HG02973 (cell line): ENCODE results near the gene RALGPS1.

Source experiments
- ATAC-seq: cut with Tn5 transposase; IDR thresholded peaks from one replicate; pipeline ENCODE4 v1.9.1; 2021; ENCODE audit warnings: moderate library complexity; ENCODE audit not compliant: unreplicated experiment

Gene RALGPS1

GRCh38 chr9:127199001-127199791 is 284.6 kb downstream of the RALGPS1 start:
- ATAC-seq = no peak

GRCh38 chr9:127200106-127200862 is 285.7 kb downstream of the RALGPS1 start:
- ATAC-seq = no peak

- ATAC-seq = no peak
Measured at GRCh38 chr9:127201071-127201541, 286.5 kb downstream of the RALGPS1 start.

DNA sequence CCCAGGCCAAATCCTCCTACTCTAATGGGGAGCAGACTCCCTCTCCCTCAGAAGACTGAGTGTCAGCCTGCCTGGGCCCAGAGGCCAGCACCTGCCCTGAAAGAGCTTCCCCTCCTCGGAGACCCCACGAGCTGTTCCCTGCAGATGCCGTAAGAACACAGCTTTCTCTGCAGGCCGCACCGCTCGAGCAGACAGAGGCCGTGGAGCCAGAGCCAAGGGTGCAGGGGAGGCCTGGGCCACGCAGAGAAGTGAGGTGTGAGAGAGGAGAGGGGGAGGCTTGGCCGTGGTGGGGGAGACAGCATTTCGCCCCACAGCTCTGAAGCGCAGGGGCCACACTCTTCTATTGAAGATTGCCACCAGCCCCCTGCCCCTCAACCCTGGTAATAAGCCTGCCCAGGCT is 287.1 kb downstream of the RALGPS1 start:
- no peak for ATAC-seq

DNA sequence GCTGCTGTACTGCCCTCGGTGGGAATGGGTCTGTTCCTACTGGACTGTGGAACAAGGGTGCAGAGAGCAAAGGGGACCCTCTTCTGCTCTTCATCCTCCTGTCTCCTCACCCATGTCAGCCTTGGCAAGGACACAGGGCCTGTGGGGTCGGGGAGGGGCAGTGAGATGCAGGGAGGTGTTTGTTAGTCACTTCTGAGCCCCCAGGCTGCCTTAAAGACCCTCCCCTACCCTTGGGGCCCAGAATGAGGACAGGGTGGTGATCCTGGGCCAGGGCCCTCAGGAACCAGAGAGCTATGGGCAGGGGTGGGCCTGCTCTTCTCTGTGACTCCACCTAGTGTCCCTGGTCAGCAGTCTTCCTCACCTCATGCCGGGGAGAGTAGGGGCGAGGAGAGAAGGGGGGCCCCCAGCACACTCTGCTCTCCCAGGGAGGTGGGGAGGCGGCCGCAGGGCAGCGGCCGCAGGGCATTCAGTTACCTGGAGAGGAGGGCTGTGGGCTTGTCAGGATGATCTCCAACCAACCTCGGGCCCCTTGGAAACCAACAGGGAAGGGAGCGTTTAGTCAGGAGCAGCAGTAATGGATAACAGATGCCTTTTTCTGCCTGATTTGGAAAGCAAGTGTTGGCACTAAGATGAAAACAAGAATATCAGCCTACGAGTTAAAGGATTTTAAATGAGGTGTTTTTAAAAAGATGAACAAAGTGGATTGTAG is 288.0 kb downstream of the RALGPS1 start:
- ATAC-seq = no peak

DNA sequence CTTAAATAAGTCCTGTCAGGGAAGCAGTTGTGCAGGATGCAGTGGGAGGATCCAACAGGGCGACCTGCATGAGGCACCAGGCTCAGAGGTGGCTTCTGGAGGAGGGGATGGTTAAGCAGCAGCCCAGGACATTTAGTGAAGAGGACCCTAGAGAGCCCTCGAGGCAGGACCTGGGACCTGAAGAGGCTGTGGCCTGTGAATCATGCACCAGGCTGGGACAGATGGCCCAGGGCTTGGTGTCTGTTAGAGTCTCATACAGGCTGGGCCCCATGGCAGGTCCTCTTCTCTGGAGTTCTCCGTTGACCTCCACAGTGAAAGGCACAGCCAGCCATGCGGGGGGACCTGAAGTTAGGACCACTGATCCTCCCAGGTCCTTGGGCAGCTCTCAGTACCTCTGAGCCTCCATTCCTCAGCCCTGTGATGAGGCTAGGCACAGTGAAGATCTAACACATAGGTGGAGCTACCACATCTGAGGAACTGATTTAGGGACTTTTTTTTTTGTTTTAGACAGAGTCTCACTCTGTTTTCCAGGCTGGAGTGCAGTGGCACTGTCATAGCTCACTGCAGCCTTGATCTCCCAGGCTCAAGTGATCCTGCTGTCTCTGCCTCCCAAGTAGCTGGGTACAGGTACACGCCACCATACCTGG is 289.2 kb downstream of the RALGPS1 start:
- no peak for ATAC-seq

GRCh38 chr9:127204771-127205470 is 290.3 kb downstream of the RALGPS1 start:
- no peak for ATAC-seq

- ATAC-seq = no peak
Measured at GRCh38 chr9:127205952-127206351, 291.4 kb downstream of the RALGPS1 start.

GRCh38 chr9:127206666-127207065 is 292.1 kb downstream of the RALGPS1 start:
- ATAC-seq = no peak

DNA sequence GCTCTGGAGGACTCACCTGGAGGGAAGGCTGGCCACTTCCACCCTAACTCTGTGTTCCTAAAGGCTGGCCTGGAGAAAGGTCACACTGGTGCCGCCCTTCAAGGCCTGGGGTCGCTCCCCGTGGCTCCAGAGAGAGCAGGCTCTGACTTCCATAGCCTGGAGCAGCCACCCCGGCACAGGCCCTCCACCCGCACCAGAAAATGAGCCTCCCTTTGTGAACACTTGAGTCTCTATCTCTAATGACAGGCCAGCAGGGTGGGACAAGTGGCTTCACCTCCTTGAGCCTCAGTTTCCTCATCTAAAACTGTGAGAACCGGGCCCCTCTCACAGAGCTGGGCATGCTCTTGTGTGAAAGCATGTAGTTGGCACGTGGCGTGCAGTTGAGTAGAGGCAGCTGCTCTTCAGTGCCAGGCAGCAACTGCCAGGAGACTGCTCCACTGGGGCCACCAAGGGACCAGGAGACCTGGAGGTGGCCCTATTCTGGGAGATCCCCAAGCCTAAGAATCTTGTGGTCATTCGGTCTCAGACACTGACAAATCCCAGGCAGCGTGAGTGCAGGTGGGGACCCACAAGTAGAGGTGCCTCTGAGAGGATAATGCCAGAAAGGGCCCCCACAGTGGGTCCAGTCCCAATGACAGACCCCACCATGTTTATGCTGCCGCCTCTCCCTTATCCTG is 293.3 kb downstream of the RALGPS1 start:
- no peak for ATAC-seq

- no peak for ATAC-seq
Measured at GRCh38 chr9:127208416-127208815, 293.8 kb downstream of the RALGPS1 start.

DNA sequence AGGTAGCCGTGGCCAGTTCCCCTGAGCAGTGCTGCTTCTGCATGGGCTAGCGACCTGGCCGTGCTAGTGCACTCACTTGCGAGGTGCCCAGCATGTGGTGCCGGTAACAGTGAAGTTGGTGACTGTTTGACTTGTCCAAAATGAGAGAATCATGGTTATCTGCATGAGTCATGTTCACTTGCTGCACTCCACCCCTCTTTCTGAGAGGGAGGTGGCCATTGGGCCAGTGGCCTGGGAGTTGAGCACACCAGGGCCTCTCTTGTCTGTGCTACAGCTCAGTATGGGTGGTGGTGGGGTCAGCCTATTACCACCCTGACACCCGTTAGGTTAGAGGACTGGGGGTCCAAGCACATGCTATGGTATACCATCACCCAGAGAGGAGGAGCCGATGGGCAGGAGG is 294.6 kb downstream of the RALGPS1 start:
- ATAC-seq = no peak

DNA sequence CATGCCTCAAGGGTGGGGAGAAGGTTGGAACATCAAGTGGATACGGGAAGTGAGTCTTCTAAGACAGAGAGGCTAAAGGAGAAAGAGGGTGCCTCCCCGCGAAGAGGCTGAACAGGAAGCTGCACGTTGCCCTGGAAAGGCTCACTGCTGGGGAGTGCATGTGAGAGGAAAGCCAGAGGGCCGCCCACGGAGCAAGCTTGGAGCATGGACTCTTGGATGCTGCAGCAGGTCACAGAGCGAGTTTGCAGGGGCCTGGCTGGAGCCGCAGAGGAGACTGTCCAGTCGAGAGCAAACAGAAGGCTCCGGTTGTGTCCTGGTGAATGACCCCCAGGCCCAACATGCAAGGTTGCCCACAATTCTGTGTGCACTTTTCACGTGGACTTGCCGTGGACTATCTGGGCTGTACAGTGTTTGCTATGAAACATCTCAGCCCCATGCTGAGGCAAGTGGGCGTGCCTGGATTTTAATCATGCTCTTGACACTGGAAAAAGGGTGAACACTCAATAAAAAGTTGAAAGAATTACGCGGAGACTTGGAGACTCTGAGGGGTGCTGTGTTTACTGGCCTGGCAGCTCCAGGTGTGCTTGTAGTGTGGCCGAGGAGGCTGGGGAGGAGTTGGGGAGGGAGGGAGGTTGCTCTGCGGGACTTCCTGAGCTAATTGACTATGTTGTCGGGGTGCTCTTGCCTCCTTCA is 295.5 kb downstream of the RALGPS1 start:
- ATAC-seq = no peak

GRCh38 chr9:127210851-127211730 is 296.5 kb downstream of the RALGPS1 start:
- ATAC-seq = no peak

GRCh38 chr9:127211983-127212382 is 297.4 kb downstream of the RALGPS1 start:
- no peak for ATAC-seq

DNA sequence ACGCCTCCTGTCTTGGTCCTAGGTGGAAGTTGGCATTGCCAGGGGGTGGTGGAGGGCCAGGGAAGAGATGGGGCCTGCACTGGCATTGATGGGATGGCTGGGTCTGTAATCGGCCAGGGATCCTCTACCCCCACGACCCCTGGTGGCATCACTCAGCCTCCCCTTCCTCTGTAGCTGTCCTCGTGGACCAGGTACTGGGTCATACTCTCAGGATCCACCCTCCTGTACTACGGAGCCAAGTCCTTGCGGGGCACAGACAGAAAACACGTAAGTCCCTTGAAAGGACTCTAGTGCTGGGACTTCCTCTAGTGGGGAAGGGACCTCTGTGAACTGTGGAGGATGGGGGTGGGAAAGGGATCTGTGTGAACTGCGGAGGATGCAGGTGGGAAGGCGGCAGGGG is 297.9 kb downstream of the RALGPS1 start:
- ATAC-seq = no peak

DNA sequence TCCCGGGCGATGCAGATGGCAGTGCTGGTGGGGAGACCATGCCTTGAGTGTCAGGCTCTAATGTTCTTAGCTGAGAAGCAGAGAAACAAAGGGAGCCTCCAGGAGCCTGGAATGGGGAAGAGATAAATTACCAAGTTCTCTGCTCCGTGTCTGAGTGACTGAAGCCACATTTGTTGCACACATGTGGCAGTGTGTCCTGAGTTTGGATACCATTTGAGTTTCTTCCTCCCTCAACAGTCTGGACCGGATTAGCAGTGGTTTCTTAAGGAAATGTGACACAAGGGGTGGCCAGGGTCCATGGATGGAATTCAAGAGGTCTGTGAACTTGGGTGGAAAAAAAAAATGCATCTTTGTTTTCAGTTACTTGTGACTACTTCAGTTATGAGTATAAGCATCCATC is 299.3 kb downstream of the RALGPS1 start:
- ATAC-seq = no peak
